HEK293 (cell line): Measurements from ENCODE around the gene SINHCAF.

Source experiments
- CTCF ChIA-PET: fragments of 350-600 bp; formaldehyde crosslinking; extraction: SDS; loops from one replicate; lab custom pipeline; 2021; ENCODE audit warnings: antibody characterized with exemption; lab: Yijun Ruan, JAX
- POLR2A ChIA-PET: fragments of 300-600 bp; formaldehyde crosslinking; extraction: SDS; loops from one replicate; lab custom pipeline; 2020; ENCODE audit warnings: antibody characterized with exemption, inconsistent platforms; lab: Yijun Ruan, JAX
- H3K27ac ChIP-seq: fragments of 200-500 bp; sonication (Bioruptor generic); 2 replicates; pipeline ENCODE4 v1.5.1; 2014; ENCODE audit warnings: low read depth, low read length, control low read depth, inconsistent platforms; ENCODE audit errors: extremely low read depth
- H3K36me3 ChIP-seq, 2 experiments: fragments of 200-500 bp in 1 of 2; sonication (Bioruptor generic) in 1 of 2; 1 replicate in 1 of 2; 2 replicates in 1 of 2; pipeline ENCODE4 v1.5.1; 2014 to 2017; ENCODE audit warnings: inconsistent platforms in 2 of 2, low read length in 2 of 2; ENCODE audit not compliant: control insufficient read depth in 2 of 2, insufficient read depth in 1 of 2
- H3K4me1 ChIP-seq: fragments of 200-500 bp; sonication (Bioruptor generic); 2 replicates; pipeline ENCODE4 v1.5.1; 2014; ENCODE audit warnings: mild to moderate bottlenecking, low read length, inconsistent platforms; ENCODE audit not compliant: control insufficient read depth, insufficient read depth
- H3K4me3 ChIP-seq: 2 replicates; pipeline ENCODE4 v1.5.1; 2011; ENCODE audit warnings: low read depth, mild to moderate bottlenecking, control low read depth, low read length, moderate library complexity
- H3K9me3 ChIP-seq: fragments of 200-500 bp; sonication (Bioruptor generic); 2 replicates; pipeline ENCODE4 v1.5.1; 2014; ENCODE audit warnings: low read depth, low read length, inconsistent platforms; ENCODE audit not compliant: control insufficient read depth, insufficient read depth
- GLIS1 ChIP-seq: fragments of 450-650 bp; formaldehyde crosslinking; IDR thresholded peaks from 2 replicates; pipeline ENCODE4 v1.5.1; 2016; ENCODE audit warnings: missing biosample characterization, missing genetic modification characterization
- KLF1 ChIP-seq: fragments of 450-650 bp; formaldehyde crosslinking; IDR thresholded peaks from 2 replicates; pipeline ENCODE4 v1.5.1; 2016; ENCODE audit warnings: missing biosample characterization, missing genetic modification characterization
- KLF16 ChIP-seq: fragments of 450-650 bp; formaldehyde crosslinking; IDR thresholded peaks from 2 replicates; pipeline ENCODE4 v1.5.1; 2017; ENCODE audit warnings: missing biosample characterization, missing genetic modification characterization
- KLF8 ChIP-seq: fragments of 450-650 bp; formaldehyde crosslinking; IDR thresholded peaks from 2 replicates; pipeline ENCODE4 v1.5.1; 2016; ENCODE audit warnings: missing biosample characterization, missing genetic modification characterization
- MYNN ChIP-seq: fragments of 450-650 bp; formaldehyde crosslinking; IDR thresholded peaks from 2 replicates; pipeline ENCODE4 v1.5.1; 2016; ENCODE audit warnings: missing biosample characterization, missing genetic modification characterization, borderline replicate concordance
- PRDM1 ChIP-seq: fragments of 450-650 bp; formaldehyde crosslinking; IDR thresholded peaks from 2 replicates; pipeline ENCODE4; 2016; ENCODE audit warnings: missing biosample characterization, missing genetic modification characterization
- ZBTB8A ChIP-seq: fragments of 450-650 bp; formaldehyde crosslinking; IDR thresholded peaks from 2 replicates; pipeline ENCODE4 v1.5.1; 2016; ENCODE audit warnings: missing biosample characterization, missing genetic modification characterization
- ZNF121 ChIP-seq: fragments of 450-650 bp; formaldehyde crosslinking; IDR thresholded peaks from 2 replicates; pipeline ENCODE4 v1.5.1; 2016; ENCODE audit warnings: missing biosample characterization, missing genetic modification characterization
- ZNF132 ChIP-seq: fragments of 450-650 bp; formaldehyde crosslinking; IDR thresholded peaks from 2 replicates; pipeline ENCODE4 v1.5.1; 2017; ENCODE audit warnings: missing biosample characterization, missing genetic modification characterization, borderline replicate concordance
- ZNF146 ChIP-seq: fragments of 450-650 bp; formaldehyde crosslinking; IDR thresholded peaks from 2 replicates; pipeline ENCODE4 v1.5.1; 2016; ENCODE audit warnings: missing biosample characterization, missing genetic modification characterization
- ZNF157 ChIP-seq: fragments of 450-650 bp; formaldehyde crosslinking; IDR thresholded peaks from 2 replicates; pipeline ENCODE4 v1.5.1; 2016; ENCODE audit warnings: missing biosample characterization, missing genetic modification characterization
- ZNF175 ChIP-seq: fragments of 450-650 bp; formaldehyde crosslinking; IDR thresholded peaks from 2 replicates; pipeline ENCODE4 v1.5.1; 2016; ENCODE audit warnings: missing biosample characterization, missing genetic modification characterization
- ZNF23 ChIP-seq: fragments of 450-650 bp; formaldehyde crosslinking; IDR thresholded peaks from 2 replicates; pipeline ENCODE4 v1.5.1; 2016; ENCODE audit warnings: missing biosample characterization, missing genetic modification characterization, borderline replicate concordance
- ZNF350 ChIP-seq: fragments of 450-650 bp; formaldehyde crosslinking; IDR thresholded peaks from 2 replicates; pipeline ENCODE4 v1.5.0; 2017; ENCODE audit warnings: missing biosample characterization, mild to moderate bottlenecking, missing genetic modification characterization
- ZNF366 ChIP-seq: fragments of 450-650 bp; formaldehyde crosslinking; conservative IDR thresholded peaks from 2 replicates; pipeline ENCODE4 v1.5.1; 2016; ENCODE audit warnings: missing biosample characterization, missing genetic modification characterization
- ZNF391 ChIP-seq: fragments of 450-650 bp; formaldehyde crosslinking; IDR thresholded peaks from 2 replicates; pipeline ENCODE4 v1.5.1; 2016; ENCODE audit warnings: low read depth, missing biosample characterization, missing genetic modification characterization, borderline replicate concordance
- ZNF571 ChIP-seq: fragments of 450-650 bp; formaldehyde crosslinking; IDR thresholded peaks from 2 replicates; pipeline ENCODE4 v1.5.0; 2017; ENCODE audit warnings: missing biosample characterization, missing genetic modification characterization
- ZNF600 ChIP-seq: fragments of 450-650 bp; formaldehyde crosslinking; IDR thresholded peaks from 2 replicates; pipeline ENCODE4 v1.5.1; 2016; ENCODE audit warnings: missing biosample characterization, missing genetic modification characterization
- ZNF701 ChIP-seq: fragments of 450-650 bp; formaldehyde crosslinking; IDR thresholded peaks from 2 replicates; pipeline ENCODE4 v1.5.1; 2016; ENCODE audit warnings: missing biosample characterization, missing genetic modification characterization
- ZNF791 ChIP-seq: fragments of 450-650 bp; formaldehyde crosslinking; IDR thresholded peaks from 2 replicates; pipeline ENCODE4 v1.5.1; 2016; ENCODE audit warnings: missing biosample characterization, missing genetic modification characterization
- ZNF792 ChIP-seq: fragments of 450-650 bp; formaldehyde crosslinking; IDR thresholded peaks from 2 replicates; pipeline ENCODE4 v1.5.1; 2016; ENCODE audit warnings: missing biosample characterization, missing genetic modification characterization
- ZSCAN23 ChIP-seq: fragments of 450-650 bp; formaldehyde crosslinking; IDR thresholded peaks from 2 replicates; pipeline ENCODE4 v1.5.1; 2016; ENCODE audit warnings: missing biosample characterization, missing genetic modification characterization
- ZSCAN30 ChIP-seq: fragments of 450-650 bp; IDR thresholded peaks from 2 replicates; pipeline ENCODE4 v1.5.1; 2018; ENCODE audit warnings: missing biosample characterization, mild to moderate bottlenecking, missing genetic modification characterization, moderate library complexity
- TF ChIP-seq, protein P1 (sequence below): fragments of 450-650 bp; IDR thresholded peaks from 2 replicates; pipeline ENCODE4 v1.5.1; 2018; ENCODE audit warnings: missing biosample characterization, missing genetic modification characterization
- TF ChIP-seq, protein P2 (sequence below): fragments of 450-650 bp; formaldehyde crosslinking; IDR thresholded peaks from 2 replicates; pipeline ENCODE4 v1.5.1; 2016; ENCODE audit warnings: missing biosample characterization, missing genetic modification characterization
- TF ChIP-seq, protein P3 (sequence below): fragments of 450-650 bp; formaldehyde crosslinking; IDR thresholded peaks from 2 replicates; pipeline ENCODE4 v1.5.1; 2016; ENCODE audit warnings: missing biosample characterization, missing genetic modification characterization, borderline replicate concordance

The SINHCAF gene

DNA sequence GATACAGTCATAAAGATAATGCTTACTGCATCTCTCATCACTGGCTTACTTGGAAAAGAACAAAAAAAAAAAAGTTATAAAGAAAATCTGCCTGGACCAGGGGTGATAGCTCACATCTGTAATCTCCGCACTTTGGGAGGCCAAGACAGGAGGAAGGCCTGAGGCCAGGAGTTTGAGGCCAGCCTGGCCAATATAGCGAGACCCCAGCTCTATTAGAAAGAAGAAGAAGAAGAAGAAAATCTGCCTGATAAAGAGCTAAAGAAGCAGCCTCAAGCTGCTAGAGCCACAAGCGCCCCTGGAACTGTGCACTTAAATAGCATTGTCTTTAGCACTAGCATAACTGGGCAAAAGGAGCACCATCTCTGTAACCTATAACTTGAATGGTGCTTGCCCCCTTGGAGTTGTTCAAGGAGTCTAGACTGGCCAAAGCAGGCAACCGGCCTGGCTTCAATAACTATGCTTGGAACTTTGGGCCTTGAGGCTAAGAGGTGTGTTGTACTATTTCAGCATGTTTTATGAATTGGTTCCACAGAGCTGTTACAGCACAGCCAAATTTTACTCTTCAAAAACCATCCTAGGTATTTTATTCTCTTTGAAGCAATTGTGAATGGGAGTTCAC, 53.2 kb downstream of the SINHCAF start:
- POLR2A ChIA-PET = no interaction called here

DNA sequence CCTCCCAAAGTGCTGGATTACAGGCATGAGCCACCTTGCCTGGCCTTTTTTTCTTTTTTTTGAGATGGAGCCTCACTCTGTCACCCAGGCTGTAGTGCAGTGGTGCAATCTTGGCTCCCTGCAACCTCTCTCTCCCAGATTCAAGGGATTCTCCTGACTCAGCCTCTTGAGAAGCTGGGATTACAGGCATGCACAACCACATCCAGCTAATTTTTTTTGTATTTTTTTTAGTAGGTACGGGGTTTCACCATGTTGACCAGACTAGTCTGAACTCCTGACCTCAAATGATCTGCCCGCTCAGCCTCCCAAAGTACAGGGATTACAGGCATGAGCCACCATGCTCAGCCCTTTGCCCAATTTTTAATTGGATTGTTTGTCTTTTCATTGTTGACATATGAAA, 58.0 kb downstream of the SINHCAF start:
- Histone ChIP-seq H3K4me3 (no peak overlapping the region), H3K9me3 (no peaks in the 10 kb centered on the region), H3K36me3 (peaks cover 0 to 4% of the 10 kb centered on the region in 2 experiments; a peak in 1 of 3 replicates), H3K27ac (no peak overlapping the region), H3K4me1 (no peaks in the 10 kb centered on the region)
- no peak for TF ChIP-seq ZNF701 (tag by site-specific recombination)
- TF ChIP-seq ZNF391 = no peak
- no peak for TF ChIP-seq MYNN (tag by site-specific recombination)
- TF ChIP-seq, protein P1, sequence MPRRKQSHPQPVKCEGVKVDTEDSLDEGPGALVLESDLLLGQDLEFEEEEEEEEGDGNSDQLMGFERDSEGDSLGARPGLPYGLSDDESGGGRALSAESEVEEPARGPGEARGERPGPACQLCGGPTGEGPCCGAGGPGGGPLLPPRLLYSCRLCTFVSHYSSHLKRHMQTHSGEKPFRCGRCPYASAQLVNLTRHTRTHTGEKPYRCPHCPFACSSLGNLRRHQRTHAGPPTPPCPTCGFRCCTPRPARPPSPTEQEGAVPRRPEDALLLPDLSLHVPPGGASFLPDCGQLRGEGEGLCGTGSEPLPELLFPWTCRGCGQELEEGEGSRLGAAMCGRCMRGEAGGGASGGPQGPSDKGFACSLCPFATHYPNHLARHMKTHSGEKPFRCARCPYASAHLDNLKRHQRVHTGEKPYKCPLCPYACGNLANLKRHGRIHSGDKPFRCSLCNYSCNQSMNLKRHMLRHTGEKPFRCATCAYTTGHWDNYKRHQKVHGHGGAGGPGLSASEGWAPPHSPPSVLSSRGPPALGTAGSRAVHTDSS (tag by site-specific recombination) = no peak
- TF ChIP-seq ZNF600 (tag by site-specific recombination) = no peak
- TF ChIP-seq, protein P2, sequence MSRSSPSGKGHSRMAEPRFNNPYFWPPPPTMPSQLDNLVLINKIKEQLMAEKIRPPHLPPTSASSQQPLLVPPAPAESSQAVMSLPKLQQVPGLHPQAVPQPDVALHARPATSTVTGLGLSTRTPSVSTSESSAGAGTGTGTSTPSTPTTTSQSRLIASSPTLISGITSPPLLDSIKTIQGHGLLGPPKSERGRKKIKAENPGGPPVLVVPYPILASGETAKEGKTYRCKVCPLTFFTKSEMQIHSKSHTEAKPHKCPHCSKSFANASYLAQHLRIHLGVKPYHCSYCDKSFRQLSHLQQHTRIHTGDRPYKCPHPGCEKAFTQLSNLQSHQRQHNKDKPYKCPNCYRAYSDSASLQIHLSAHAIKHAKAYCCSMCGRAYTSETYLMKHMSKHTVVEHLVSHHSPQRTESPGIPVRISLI = no peak
- no peak for TF ChIP-seq ZNF23 (tag by site-specific recombination)
- no peak for TF ChIP-seq ZNF791 (tag by site-specific recombination)
- no peak for TF ChIP-seq ZNF157 (tag by site-specific recombination)
- TF ChIP-seq KLF8 = no peak
- TF ChIP-seq ZNF175 = no peak
- TF ChIP-seq PRDM1 = no peak
- no peak for TF ChIP-seq ZSCAN23 (tag by site-specific recombination)
- TF ChIP-seq ZNF146 (tag by site-specific recombination) = no peak
- ChIA-PET POLR2A (interaction anchor here (0.7 kb wide), 1 partner anchor 386 kb away, joined by 4 read pairs; no protein-coding TSS in a partner anchor), CTCF (interaction anchor here (0.9 to 1.7 kb wide), 4 partner anchors 9 to 417 kb away, joined by 3 to 4 read pairs (median 4); no protein-coding TSS in a partner anchor)

More for the DNA sequence above, 53.2 kb downstream of the SINHCAF start:
- Histone ChIP-seq H3K9me3 (no peaks in the 10 kb centered on the region), H3K4me3 (no peak overlapping the region), H3K4me1 (no peaks in the 10 kb centered on the region), H3K36me3 (peaks cover 10 to 11% of the 10 kb centered on the region in 2 experiments), H3K27ac (no peak overlapping the region)
- CTCF ChIA-PET = interaction anchor here (0.6 to 5.3 kb wide), 38 partner anchors 9 to 431 kb away, joined by 3 to 112 read pairs (median 5); partner anchors contain the start of gene TSPAN11
- TF ChIP-seq KLF1 (tag by site-specific recombination) (no peak), ZNF366 (tag by site-specific recombination) (no peak), ZNF121 (peak; percentile 72; the same call in 1 of the 2 replicates)

DNA sequence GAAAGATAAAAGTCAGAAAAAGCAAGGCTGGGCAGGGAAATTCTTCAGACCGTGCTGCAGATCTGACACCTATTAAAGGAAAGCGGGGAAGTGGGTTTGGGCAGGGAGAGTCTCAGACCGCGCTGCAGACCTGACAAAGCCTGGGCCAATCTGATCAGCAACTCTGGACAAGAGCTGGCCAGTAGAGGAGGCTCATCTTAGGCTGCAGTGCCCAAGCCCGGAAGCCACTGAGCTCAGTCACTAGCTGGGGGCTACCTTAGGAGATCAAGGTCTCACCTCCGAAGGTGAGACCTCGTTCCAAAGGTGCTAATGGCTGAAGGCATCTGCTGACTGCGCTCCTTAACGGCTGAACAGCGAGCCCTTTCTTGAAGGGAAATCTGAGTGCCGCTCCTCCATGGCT, 60.2 kb downstream of the SINHCAF start:
- Histone ChIP-seq H3K4me1 (no peaks in the 10 kb centered on the region), H3K36me3 (peaks cover 0 to under 1% of the 10 kb centered on the region in 2 experiments; a peak in 1 of 3 replicates), H3K27ac (no peak overlapping the region), H3K4me3 (no peak overlapping the region), H3K9me3 (no peaks in the 10 kb centered on the region)
- ChIA-PET CTCF (interaction anchor here (0.7 to 1.7 kb wide), 3 partner anchors 14 to 418 kb away, joined by 3 to 5 read pairs (median 4); no protein-coding TSS in a partner anchor), POLR2A (no interaction called here)
- no peak for TF ChIP-seq KLF16 (tag by site-specific recombination)
- TF ChIP-seq ZSCAN30 = no peak
- TF ChIP-seq ZBTB8A (tag by site-specific recombination) = no peak
- TF ChIP-seq, protein P3, sequence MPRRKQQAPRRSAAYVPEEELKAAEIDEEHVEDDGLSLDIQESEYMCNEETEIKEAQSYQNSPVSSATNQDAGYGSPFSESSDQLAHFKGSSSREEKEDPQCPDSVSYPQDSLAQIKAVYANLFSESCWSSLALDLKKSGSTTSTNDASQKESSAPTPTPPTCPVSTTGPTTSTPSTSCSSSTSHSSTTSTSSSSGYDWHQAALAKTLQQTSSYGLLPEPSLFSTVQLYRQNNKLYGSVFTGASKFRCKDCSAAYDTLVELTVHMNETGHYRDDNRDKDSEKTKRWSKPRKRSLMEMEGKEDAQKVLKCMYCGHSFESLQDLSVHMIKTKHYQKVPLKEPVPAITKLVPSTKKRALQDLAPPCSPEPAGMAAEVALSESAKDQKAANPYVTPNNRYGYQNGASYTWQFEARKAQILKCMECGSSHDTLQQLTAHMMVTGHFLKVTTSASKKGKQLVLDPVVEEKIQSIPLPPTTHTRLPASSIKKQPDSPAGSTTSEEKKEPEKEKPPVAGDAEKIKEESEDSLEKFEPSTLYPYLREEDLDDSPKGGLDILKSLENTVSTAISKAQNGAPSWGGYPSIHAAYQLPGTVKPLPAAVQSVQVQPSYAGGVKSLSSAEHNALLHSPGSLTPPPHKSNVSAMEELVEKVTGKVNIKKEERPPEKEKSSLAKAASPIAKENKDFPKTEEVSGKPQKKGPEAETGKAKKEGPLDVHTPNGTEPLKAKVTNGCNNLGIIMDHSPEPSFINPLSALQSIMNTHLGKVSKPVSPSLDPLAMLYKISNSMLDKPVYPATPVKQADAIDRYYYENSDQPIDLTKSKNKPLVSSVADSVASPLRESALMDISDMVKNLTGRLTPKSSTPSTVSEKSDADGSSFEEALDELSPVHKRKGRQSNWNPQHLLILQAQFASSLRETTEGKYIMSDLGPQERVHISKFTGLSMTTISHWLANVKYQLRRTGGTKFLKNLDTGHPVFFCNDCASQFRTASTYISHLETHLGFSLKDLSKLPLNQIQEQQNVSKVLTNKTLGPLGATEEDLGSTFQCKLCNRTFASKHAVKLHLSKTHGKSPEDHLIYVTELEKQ = no peak
- TF ChIP-seq ZNF792 (tag by site-specific recombination) = no peak
- TF ChIP-seq ZNF350 = no peak
- TF ChIP-seq ZNF571 = no peak
- no peak for TF ChIP-seq ZNF391
- no peak for TF ChIP-seq GLIS1 (tag by site-specific recombination)
- TF ChIP-seq ZNF132 (tag by site-specific recombination) = no peak
